ENCODE measurements around the gene KIAA0513.

KIAA0513 gene

DNA sequence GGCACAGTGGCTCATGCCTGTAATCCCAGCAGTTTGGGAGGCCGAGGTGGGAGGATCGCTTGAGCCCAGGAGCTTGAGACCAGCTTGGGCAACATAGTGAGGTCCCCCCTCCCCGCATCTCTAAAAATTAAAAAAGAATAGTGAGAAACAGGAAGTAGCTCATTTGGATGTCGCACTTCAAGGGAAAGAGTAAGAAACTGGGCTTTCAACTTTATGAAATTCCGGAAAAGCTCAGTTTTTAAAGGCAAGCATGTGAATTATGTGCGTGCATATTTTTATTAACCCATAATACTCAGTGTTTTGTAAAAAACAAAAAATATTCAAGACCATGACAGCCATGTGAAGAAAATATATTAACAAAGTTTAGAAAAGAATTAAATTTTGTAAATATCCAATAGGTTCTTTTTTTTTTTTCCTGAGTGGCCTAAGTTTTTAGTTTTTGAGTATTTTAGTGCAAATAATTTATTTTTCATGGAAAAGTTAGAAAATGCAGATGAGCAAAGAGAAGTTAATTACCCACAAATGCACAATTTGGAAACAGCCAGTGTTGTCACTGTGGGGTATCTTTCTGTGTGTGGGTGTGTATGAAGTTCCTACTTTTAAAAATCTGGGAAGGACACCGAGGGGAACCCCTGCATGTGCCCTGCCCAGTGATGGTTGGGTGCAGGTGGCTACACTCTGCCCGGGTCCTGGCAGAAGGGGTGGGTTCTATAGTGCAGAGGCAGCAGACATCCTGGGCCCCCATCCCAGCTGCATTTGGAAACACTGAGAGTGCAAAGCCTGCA lies 44.7 kb downstream of the KIAA0513 start:
- Histone ChIP-seq H3K79me2 (ENCODE audit: control insufficient read depth, insufficient read depth, low read length, unreplicated experiment) (no peaks in the 10 kb centered on the region), H3K4me1 (ENCODE audit: control insufficient read depth, insufficient read depth, low read length, unreplicated experiment) (no peaks in the 10 kb centered on the region), H3K36me3 (ENCODE audit: insufficient read depth, low read length) (no peaks in the 10 kb centered on the region), H3K27me3 (ENCODE audit: insufficient read depth, low read length) (no peaks in the 10 kb centered on the region), H2AFZ (ENCODE audit: low read length, unreplicated experiment) (no peak overlapping the region), H3K27ac (ENCODE audit: low read depth, low read length) (no peak overlapping the region), H3K4me3 (ENCODE audit: low read depth, low read length) (no peak overlapping the region)

DNA sequence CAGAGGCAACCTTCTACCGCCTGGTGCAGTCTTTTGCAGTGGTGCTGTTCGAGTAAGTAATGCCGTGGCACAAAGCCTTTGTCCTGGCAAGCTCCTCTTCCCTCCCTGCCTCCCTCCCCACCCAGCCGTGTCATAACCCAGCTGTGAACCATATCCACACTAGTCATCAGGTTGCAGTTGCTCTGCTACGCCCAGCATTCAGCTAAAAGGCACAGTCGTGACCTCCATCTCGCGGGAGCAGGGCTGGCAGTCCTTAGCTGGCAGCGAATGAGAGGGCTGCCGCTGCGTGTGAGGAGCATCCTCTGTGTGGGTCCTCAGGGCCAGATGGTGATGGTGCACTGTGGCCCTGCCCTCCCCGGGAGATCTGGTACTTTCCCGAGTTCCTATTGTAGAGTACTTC lies 45.4 kb downstream of the KIAA0513 start:
- no peaks in the 10 kb centered on the region for H3K4me1 ChIP-seq (ENCODE audit: control insufficient read depth, insufficient read depth, low read length, unreplicated experiment)
- no peaks in the 10 kb centered on the region for H3K79me2 ChIP-seq (ENCODE audit: control insufficient read depth, insufficient read depth, low read length, unreplicated experiment)
- H2AFZ ChIP-seq (ENCODE audit: low read length, unreplicated experiment) = no peak overlapping the region
- H3K36me3 ChIP-seq (ENCODE audit: insufficient read depth, low read length) = no peaks in the 10 kb centered on the region
- no peak overlapping the region for H3K4me3 ChIP-seq (ENCODE audit: low read depth, low read length)
- no peak overlapping the region for H3K27ac ChIP-seq (ENCODE audit: low read depth, low read length)
- H3K27me3 ChIP-seq (ENCODE audit: insufficient read depth, low read length) = no peaks in the 10 kb centered on the region

DNA sequence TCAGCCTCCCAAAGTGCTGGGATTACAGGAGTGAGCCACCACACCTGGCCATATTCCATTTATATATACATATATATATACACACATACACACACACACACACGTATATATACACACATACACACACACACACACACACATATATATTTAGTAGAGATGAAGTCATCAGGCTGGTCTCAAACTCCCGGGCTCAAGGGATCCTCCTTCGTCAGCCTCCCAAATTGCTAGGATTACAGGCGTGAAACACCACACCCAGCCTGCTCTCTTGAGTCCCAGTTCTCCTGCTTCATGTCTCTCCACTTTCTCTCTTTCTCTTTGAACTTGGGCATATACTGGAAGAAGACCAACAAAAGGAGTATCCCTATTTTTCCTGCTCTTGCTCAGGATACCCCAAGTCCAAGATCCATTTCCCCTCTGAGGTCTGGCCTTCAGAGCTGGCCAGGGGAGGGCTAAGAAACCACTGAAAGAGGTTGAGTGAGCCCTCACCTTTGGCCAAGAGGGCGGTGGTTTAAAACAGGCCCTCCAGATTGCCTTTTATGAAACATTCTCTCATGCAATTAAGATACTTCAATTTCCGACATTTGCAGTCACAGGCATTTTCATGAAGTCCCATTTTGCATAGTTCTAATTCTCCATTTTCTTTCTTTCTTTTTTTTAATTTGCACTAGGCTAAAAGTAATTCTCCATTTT lies 46.8 kb downstream of the KIAA0513 start:
- no peaks in the 10 kb centered on the region for H3K79me2 ChIP-seq (ENCODE audit: control insufficient read depth, insufficient read depth, low read length, unreplicated experiment)
- no peaks in the 10 kb centered on the region for H3K27me3 ChIP-seq (ENCODE audit: insufficient read depth, low read length)
- H3K27ac ChIP-seq (ENCODE audit: low read depth, low read length) = no peak overlapping the region
- no peaks in the 10 kb centered on the region for H3K36me3 ChIP-seq (ENCODE audit: insufficient read depth, low read length)
- no peaks in the 10 kb centered on the region for H3K4me1 ChIP-seq (ENCODE audit: control insufficient read depth, insufficient read depth, low read length, unreplicated experiment)
- no peak overlapping the region for H3K4me3 ChIP-seq (ENCODE audit: low read depth, low read length)
- no peak overlapping the region for H2AFZ ChIP-seq (ENCODE audit: low read length, unreplicated experiment)

DNA sequence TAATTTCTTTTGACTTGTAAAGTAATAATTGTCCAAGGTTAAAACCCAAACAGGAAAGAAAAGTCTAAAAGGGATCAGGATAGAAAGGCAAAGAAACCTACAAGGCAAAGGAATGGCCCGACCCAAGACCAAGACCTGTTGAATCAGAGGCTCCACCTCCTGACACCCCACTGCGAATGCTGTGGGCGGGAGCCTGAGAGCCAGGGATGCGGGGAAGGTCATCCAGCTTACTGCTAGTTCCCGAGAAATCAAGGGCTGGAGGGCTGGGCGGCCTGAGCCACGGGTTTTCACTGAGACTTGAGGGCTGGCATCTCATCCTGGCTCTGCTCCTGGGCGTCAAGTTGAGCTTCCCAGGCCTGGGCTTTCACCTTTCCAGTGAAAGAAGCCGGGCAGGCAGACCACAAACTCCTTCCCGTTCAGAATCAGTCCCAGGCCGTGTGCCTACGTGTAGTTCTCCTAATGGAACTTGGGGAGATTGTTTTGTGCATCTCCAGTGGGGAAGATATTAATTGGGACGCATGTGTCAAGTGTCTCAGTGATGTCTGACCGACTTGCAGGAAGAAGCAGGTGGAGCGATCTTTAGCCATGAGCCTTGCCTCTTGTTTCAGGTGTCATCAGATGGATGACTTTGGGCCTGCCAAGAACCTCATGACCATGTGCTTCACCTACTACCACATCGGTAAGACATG lies 47.8 kb downstream of the KIAA0513 start:
- Histone ChIP-seq H3K79me2 (ENCODE audit: control insufficient read depth, insufficient read depth, low read length, unreplicated experiment) (no peaks in the 10 kb centered on the region), H3K27ac (ENCODE audit: low read depth, low read length) (no peak overlapping the region), H3K4me3 (ENCODE audit: low read depth, low read length) (no peak overlapping the region), H3K36me3 (ENCODE audit: insufficient read depth, low read length) (no peaks in the 10 kb centered on the region), H3K4me1 (ENCODE audit: control insufficient read depth, insufficient read depth, low read length, unreplicated experiment) (no peaks in the 10 kb centered on the region), H2AFZ (ENCODE audit: low read length, unreplicated experiment) (no peak overlapping the region), H3K27me3 (ENCODE audit: insufficient read depth, low read length) (no peaks in the 10 kb centered on the region)

DNA sequence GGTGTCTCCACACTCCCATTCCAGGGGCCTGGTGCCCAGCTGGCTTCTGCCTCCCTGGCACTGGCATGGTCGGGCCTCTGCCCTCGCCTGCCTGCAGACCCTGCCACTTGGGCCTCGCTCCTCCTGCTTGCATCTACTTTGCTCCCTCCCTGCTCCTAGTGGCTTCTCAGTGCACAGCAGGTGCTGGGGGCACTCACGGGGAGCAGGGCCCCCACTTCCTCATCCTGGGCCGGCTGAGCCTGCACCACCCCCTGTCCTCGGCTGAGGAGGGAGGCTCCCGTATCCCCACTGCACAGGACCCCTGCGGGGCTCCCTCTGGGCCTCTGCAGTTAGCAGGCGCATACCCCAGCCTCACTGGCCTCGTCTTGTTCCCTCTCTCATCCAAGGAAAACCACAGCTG lies 49.4 kb downstream of the KIAA0513 start:
- Histone ChIP-seq H3K36me3 (ENCODE audit: insufficient read depth, low read length) (no peaks in the 10 kb centered on the region), H3K79me2 (ENCODE audit: control insufficient read depth, insufficient read depth, low read length, unreplicated experiment) (no peaks in the 10 kb centered on the region), H2AFZ (ENCODE audit: low read length, unreplicated experiment) (no peak overlapping the region), H3K27ac (ENCODE audit: low read depth, low read length) (no peak overlapping the region), H3K4me3 (ENCODE audit: low read depth, low read length) (no peak overlapping the region), H3K4me1 (ENCODE audit: control insufficient read depth, insufficient read depth, low read length, unreplicated experiment) (no peaks in the 10 kb centered on the region), H3K27me3 (ENCODE audit: insufficient read depth, low read length) (no peaks in the 10 kb centered on the region)

DNA sequence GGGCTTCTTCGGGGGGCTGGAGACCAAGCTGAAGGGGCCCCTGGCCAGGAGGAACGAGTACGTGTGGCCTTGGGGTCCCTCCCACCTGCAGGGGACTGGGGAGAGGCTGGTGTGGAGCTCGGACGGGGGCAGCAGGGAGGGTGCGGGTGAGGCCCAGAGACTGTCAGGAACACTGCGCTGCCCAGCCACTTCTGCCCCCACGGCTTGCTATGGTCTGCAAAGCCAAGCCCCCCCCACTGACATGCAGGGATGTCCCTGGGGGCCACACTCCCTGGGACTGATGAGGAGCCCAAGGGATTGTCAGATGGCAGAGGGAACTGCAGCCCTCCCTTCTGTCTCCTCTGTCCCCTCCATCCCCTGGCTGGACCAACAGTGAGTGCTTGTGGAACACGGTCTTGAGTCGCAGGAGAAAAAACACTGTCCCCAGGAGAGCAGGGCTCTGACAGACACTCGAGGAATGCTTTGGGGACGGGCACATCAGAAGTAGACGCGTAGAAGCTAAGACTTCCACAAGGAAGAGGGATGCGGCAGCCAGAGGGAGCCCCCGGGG lies 50.1 kb downstream of the KIAA0513 start:
- Histone ChIP-seq H3K4me1 (ENCODE audit: control insufficient read depth, insufficient read depth, low read length, unreplicated experiment) (no peaks in the 10 kb centered on the region), H3K36me3 (ENCODE audit: insufficient read depth, low read length) (no peaks in the 10 kb centered on the region), H3K4me3 (ENCODE audit: low read depth, low read length) (no peak overlapping the region), H3K27me3 (ENCODE audit: insufficient read depth, low read length) (no peaks in the 10 kb centered on the region), H3K27ac (ENCODE audit: low read depth, low read length) (no peak overlapping the region), H2AFZ (ENCODE audit: low read length, unreplicated experiment) (no peak overlapping the region), H3K79me2 (ENCODE audit: control insufficient read depth, insufficient read depth, low read length, unreplicated experiment) (no peaks in the 10 kb centered on the region)

- Histone ChIP-seq H3K27me3 (ENCODE audit: insufficient read depth, low read length) (no peaks in the 10 kb centered on the region), H3K36me3 (ENCODE audit: insufficient read depth, low read length) (no peaks in the 10 kb centered on the region), H3K27ac (ENCODE audit: low read depth, low read length) (no peak overlapping the region), H2AFZ (ENCODE audit: low read length, unreplicated experiment) (no peak overlapping the region), H3K4me3 (ENCODE audit: low read depth, low read length) (no peak overlapping the region), H3K79me2 (ENCODE audit: control insufficient read depth, insufficient read depth, low read length, unreplicated experiment) (no peaks in the 10 kb centered on the region), H3K4me1 (ENCODE audit: control insufficient read depth, insufficient read depth, low read length, unreplicated experiment) (no peaks in the 10 kb centered on the region)
These were observed 50.6 kb downstream of the KIAA0513 start for GRCh38 chr16:85078226-85078625.

GRCh38 chr16:85078952-85079351 lies 51.4 kb downstream of the KIAA0513 start:
- no peaks in the 10 kb centered on the region for H3K79me2 ChIP-seq (ENCODE audit: control insufficient read depth, insufficient read depth, low read length, unreplicated experiment)
- no peak overlapping the region for H3K27ac ChIP-seq (ENCODE audit: low read depth, low read length)
- no peaks in the 10 kb centered on the region for H3K27me3 ChIP-seq (ENCODE audit: insufficient read depth, low read length)
- H2AFZ ChIP-seq (ENCODE audit: low read length, unreplicated experiment) = no peak overlapping the region
- no peaks in the 10 kb centered on the region for H3K4me1 ChIP-seq (ENCODE audit: control insufficient read depth, insufficient read depth, low read length, unreplicated experiment)
- no peaks in the 10 kb centered on the region for H3K36me3 ChIP-seq (ENCODE audit: insufficient read depth, low read length)
- H3K4me3 ChIP-seq (ENCODE audit: low read depth, low read length) = no peak overlapping the region

GRCh38 chr16:85079785-85080570 lies 52.4 kb downstream of the KIAA0513 start:
- Histone ChIP-seq H3K36me3 (ENCODE audit: insufficient read depth, low read length) (no peaks in the 10 kb centered on the region), H3K4me3 (ENCODE audit: low read depth, low read length) (no peak overlapping the region), H3K27me3 (ENCODE audit: insufficient read depth, low read length) (no peaks in the 10 kb centered on the region), H3K27ac (ENCODE audit: low read depth, low read length) (no peak overlapping the region), H2AFZ (ENCODE audit: low read length, unreplicated experiment) (no peak overlapping the region), H3K79me2 (ENCODE audit: control insufficient read depth, insufficient read depth, low read length, unreplicated experiment) (no peaks in the 10 kb centered on the region), H3K4me1 (ENCODE audit: control insufficient read depth, insufficient read depth, low read length, unreplicated experiment) (no peaks in the 10 kb centered on the region)

GRCh38 chr16:85081038-85081437 lies 53.4 kb downstream of the KIAA0513 start:
- H3K27me3 ChIP-seq (ENCODE audit: insufficient read depth, low read length) = no peaks in the 10 kb centered on the region
- no peak overlapping the region for H3K4me3 ChIP-seq (ENCODE audit: low read depth, low read length)
- no peaks in the 10 kb centered on the region for H3K36me3 ChIP-seq (ENCODE audit: insufficient read depth, low read length)
- no peaks in the 10 kb centered on the region for H3K4me1 ChIP-seq (ENCODE audit: control insufficient read depth, insufficient read depth, low read length, unreplicated experiment)
- no peak overlapping the region for H3K27ac ChIP-seq (ENCODE audit: low read depth, low read length)
- no peak overlapping the region for H2AFZ ChIP-seq (ENCODE audit: low read length, unreplicated experiment)
- H3K79me2 ChIP-seq (ENCODE audit: control insufficient read depth, insufficient read depth, low read length, unreplicated experiment) = no peaks in the 10 kb centered on the region

Data from ACC112 (cell line).